Spleen (tissue), 11 donors: ENCODE data around the gene SLC9C2. TPM values are rescaled to one million over a fixed set of nuclear protein-coding genes. Genes with fewer than 3 reads are reported as not detected.
A peak's percentile ranks its signal among the peaks of the same experiment; 100 is the strongest.

Source experiments
- DNase-seq: peaks from one replicate; pipeline ENCODE4 v3.0.0-alpha.2; 2020
- H3K27ac ChIP-seq, 8 donors: fragments of 200-600 bp; sonication (generic) in 7 of 8; 1 replicate in 4 of 8; 2 replicates in 4 of 8; pipeline versions ENCODE4 v1.5.0 to v1.8.0; 2016 to 2021; ENCODE audit warnings: inconsistent platforms in 4 of 8, mild to moderate bottlenecking in 4 of 8, moderate library complexity in 1 of 8
- H3K27me3 ChIP-seq, 7 donors: fragments of 200-600 bp; sonication (generic) in 6 of 7; replicated peaks in 1 of 7; 1 replicate in 4 of 7; 2 replicates in 3 of 7; pipeline versions ENCODE4 v1.5.0 to v1.8.0; 2016 to 2021; ENCODE audit warnings: inconsistent platforms in 3 of 7, mild to moderate bottlenecking in 1 of 7
- H3K36me3 ChIP-seq, 6 donors: fragments of 200-600 bp; sonication (generic) in 5 of 6; 1 replicate in 4 of 6; 2 replicates in 2 of 6; pipeline versions ENCODE4 v1.5.0 to v1.8.0; 2016 to 2021; ENCODE audit warnings: inconsistent platforms in 2 of 6
- H3K4me1 ChIP-seq, 6 donors: fragments of 200-600 bp; sonication (generic) in 5 of 6; 1 replicate in 3 of 6; 2 replicates in 3 of 6; pipeline versions ENCODE4 v1.5.0 to v1.8.0; 2016 to 2021; ENCODE audit warnings: inconsistent platforms in 3 of 6
- H3K4me3 ChIP-seq, 8 donors: fragments of 200-600 bp; sonication (generic) in 7 of 8; 1 replicate in 4 of 8; 2 replicates in 4 of 8; pipeline versions ENCODE4 v1.5.0 to v1.8.0; 2016 to 2021; ENCODE audit warnings: inconsistent platforms in 4 of 8, mild to moderate bottlenecking in 4 of 8, moderate library complexity in 2 of 8
- H3K9me3 ChIP-seq, 8 donors: fragments of 200-600 bp; sonication (generic) in 7 of 8; 1 replicate in 4 of 8; 2 replicates in 4 of 8; pipeline versions ENCODE4 v1.5.0 to v1.8.0; 2016 to 2021; ENCODE audit warnings: inconsistent platforms in 4 of 8
- POLR2A ChIP-seq, 3 donors: fragments of 450-650 bp; IDR thresholded peaks; one replicate each; pipeline ENCODE4 v1.5.1; 2017; ENCODE audit warnings: antibody characterized with exemption in 3 of 3, mild to moderate bottlenecking in 1 of 3
- POLR2AphosphoS5 ChIP-seq, 3 donors: sonication (generic); formaldehyde crosslinking; IDR thresholded peaks; one replicate each; pipeline ENCODE4 v1.5.1; 2017; ENCODE audit warnings: antibody characterized with exemption in 3 of 3
- WGBS, 5 donors: extraction: QIAGEN DNeasy Blood & Tissue Kit in 3 of 5; methylation state at CpG; one replicate each; pipeline versions ENCODE4 v1.1.5 to v1.1.7; 2013 to 2018; 5-methylcytosine and 5-hydroxymethylcytosine counted together
- intact Hi-C: fragments of 100-400 bp; cut with DNase I; formaldehyde crosslinking; loops from one replicate; pipeline ENCODE4 v1.15.0; 2023; ENCODE audit warnings: low total_unique reads
- polyA plus RNA-seq, 3 donors: library from polyadenylated mRNA; stranded (reverse); fragments of 200-250 nt; gene quantifications; one replicate each; pipeline ENCODE4 v1.2.1, GENCODE V29; 2013
- total RNA-seq, 7 donors: library from RNA; depleted of rRNA in 3 of 7; stranded (reverse); fragments of >200 nt in 3 of 7; fragmentation: NEBNext Ultra II Directional in 4 of 7; extraction: Animal tissue kit (Norgen Biotek cat#: 25700) in 4 of 7; gene quantifications; one replicate each; pipeline versions ENCODE4 v1.1.0 to v1.2.1, GENCODE V29; 2016 to 2021
- TF ChIP-seq, protein P1 (sequence below), 11 experiments: fragments of 200-600 bp in 7 of 11; fragments of 450-650 bp in 4 of 11; sonication (generic) in 4 of 11; IDR thresholded peaks in 8 of 11; conservative IDR thresholded peaks in 3 of 11; 1 replicate in 7 of 11; 2 replicates in 4 of 11; pipeline versions ENCODE4 v1.4.0 to v1.8.0; 2016 to 2021; ENCODE audit warnings: antibody characterized with exemption in 11 of 11, inconsistent platforms in 4 of 11, mild to moderate bottlenecking in 1 of 11
- donor health status: healthy with polysubstance abuse.
- donor health status: DM: no; HTN: no; CAD: no; lungs with moderate emphysema.
- donor health status: DM: no; HTN: no; CAD: no.
- donor health status: Bipolar disorder and iron deficiency.
- donor health status: healthy.
- donor health status: DM: no; HTN: no; CAD: no.
- donor health status: DM: yes; HTN: yes; CAD: no.

SLC9C2 gene
- total and polyA plus RNA-seq, 10 donors, result 0.03 to 2.0 (median 0.82) TPM; not detected in 1

- 84 to 93% (median 89%) methylated on average over 3 of the region's 3 CpGs for WGBS, 5 donors
- Histone ChIP-seq H3K27ac (no peak overlapping the region), H3K27me3 (peaks cover 0 to 8% (median 0%) of the 10 kb centered on the region in 7 donors), H3K36me3 (no peaks in the 10 kb centered on the region), H3K4me3 (no peak overlapping the region), H3K9me3 (no peaks in the 10 kb centered on the region), H3K4me1 (no peaks in the 10 kb centered on the region)
- DNase-seq, result no peak
- intact Hi-C loops, result no loop called here
- TF ChIP-seq POLR2AphosphoS5 (IDR thresholded peaks at IDR 0.05) (no peak), POLR2A (IDR thresholded peaks at IDR 0.05) (no peak)
- TF ChIP-seq, protein P1, sequence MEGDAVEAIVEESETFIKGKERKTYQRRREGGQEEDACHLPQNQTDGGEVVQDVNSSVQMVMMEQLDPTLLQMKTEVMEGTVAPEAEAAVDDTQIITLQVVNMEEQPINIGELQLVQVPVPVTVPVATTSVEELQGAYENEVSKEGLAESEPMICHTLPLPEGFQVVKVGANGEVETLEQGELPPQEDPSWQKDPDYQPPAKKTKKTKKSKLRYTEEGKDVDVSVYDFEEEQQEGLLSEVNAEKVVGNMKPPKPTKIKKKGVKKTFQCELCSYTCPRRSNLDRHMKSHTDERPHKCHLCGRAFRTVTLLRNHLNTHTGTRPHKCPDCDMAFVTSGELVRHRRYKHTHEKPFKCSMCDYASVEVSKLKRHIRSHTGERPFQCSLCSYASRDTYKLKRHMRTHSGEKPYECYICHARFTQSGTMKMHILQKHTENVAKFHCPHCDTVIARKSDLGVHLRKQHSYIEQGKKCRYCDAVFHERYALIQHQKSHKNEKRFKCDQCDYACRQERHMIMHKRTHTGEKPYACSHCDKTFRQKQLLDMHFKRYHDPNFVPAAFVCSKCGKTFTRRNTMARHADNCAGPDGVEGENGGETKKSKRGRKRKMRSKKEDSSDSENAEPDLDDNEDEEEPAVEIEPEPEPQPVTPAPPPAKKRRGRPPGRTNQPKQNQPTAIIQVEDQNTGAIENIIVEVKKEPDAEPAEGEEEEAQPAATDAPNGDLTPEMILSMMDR (IDR thresholded peaks at IDR 0.05 in 8 of 11, conservative IDR thresholded peaks at IDR 0.05 in 3 of 11), result no peak
Observed at GRCh38 chr1:173580071-173580470, 22.8 kb downstream of the SLC9C2 start.

DNA sequence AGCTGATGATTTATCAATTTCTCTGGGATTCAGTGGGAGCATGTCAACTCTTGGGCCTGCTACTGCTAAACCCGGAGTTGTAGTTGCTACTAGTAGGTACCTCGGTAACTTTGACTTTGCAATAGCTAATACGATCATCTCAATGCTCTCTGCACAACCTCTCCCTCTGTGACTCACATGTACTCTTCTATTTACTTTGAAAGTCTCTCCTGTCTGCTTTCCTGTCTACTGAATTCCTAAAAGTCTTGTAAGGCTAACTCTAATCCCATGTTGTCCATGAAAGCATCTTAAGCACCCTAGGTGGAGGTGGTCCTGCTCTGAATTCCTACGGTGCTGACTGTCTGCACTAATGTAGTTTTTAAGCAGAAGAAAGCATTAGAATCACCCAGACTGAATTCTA is 29.3 kb downstream of the SLC9C2 start:
- peak overlapping the region in 1 of 8 donors; percentile 59 for H3K27ac ChIP-seq
- H3K9me3 ChIP-seq, result no peaks in the 10 kb centered on the region
- TF ChIP-seq, protein P1 (IDR thresholded peaks at IDR 0.05 in 8 of 11, conservative IDR thresholded peaks at IDR 0.05 in 3 of 11), result no peak
- TF ChIP-seq POLR2AphosphoS5 (IDR thresholded peaks at IDR 0.05) (no peak), POLR2A (IDR thresholded peaks at IDR 0.05) (no peak)
- intact Hi-C loops, result no loop called here
- no peak for DNase-seq
- H3K27me3 ChIP-seq, result no peaks in the 10 kb centered on the region
- 92 to 96% (median 94%) methylated on average over 4 of the region's 4 CpGs for WGBS, 5 donors
- no peaks in the 10 kb centered on the region for H3K36me3 ChIP-seq
- H3K4me1 ChIP-seq, result no peaks in the 10 kb centered on the region
- H3K4me3 ChIP-seq, result no peak overlapping the region

GRCh38 chr1:173572201-173572873 is 30.5 kb downstream of the SLC9C2 start:
- Histone ChIP-seq H3K27ac (peak overlapping the region in 1 of 8 donors; percentile 59), H3K9me3 (peaks cover 0 to 13% (median 3%) of the 10 kb centered on the region in 8 donors), H3K27me3 (no peaks in the 10 kb centered on the region), H3K4me1 (no peaks in the 10 kb centered on the region), H3K4me3 (no peak overlapping the region), H3K36me3 (no peaks in the 10 kb centered on the region)
- intact Hi-C loops, result no loop called here
- DNase-seq, result no peak
- no peak for TF ChIP-seq POLR2A (IDR thresholded peaks at IDR 0.05)
- no peak for TF ChIP-seq POLR2AphosphoS5 (IDR thresholded peaks at IDR 0.05)
- TF ChIP-seq, protein P1 (IDR thresholded peaks at IDR 0.05 in 8 of 11, conservative IDR thresholded peaks at IDR 0.05 in 3 of 11), result no peak
- 89 to 95% (median 93%) methylated on average over 3 of the region's 3 CpGs for WGBS, 5 donors

GRCh38 chr1:173570370-173571007 is 32.4 kb downstream of the SLC9C2 start:
- H3K4me1 ChIP-seq, result no peaks in the 10 kb centered on the region

More at GRCh38 chr1:173570370-173571007, 32.4 kb downstream of the SLC9C2 start:
- intact Hi-C loops, result no loop called here
- no peaks in the 10 kb centered on the region for H3K27me3 ChIP-seq
- no peak overlapping the region for H3K4me3 ChIP-seq
- TF ChIP-seq POLR2A (IDR thresholded peaks at IDR 0.05) (no peak), POLR2AphosphoS5 (IDR thresholded peaks at IDR 0.05) (no peak)
- TF ChIP-seq, protein P1 (IDR thresholded peaks at IDR 0.05 in 8 of 11, conservative IDR thresholded peaks at IDR 0.05 in 3 of 11), result no peak
- 65 to 78% (median 77%) methylated on average over 4 of the region's 4 CpGs for WGBS, 5 donors
- no peaks in the 10 kb centered on the region for H3K36me3 ChIP-seq
- peaks cover 0 to 20% (median 7%) of the 10 kb centered on the region in 8 donors for H3K9me3 ChIP-seq
- no peak overlapping the region for H3K27ac ChIP-seq
- no peak for DNase-seq
